Measurements from ENCODE around the gene RNF207. TPM values are rescaled to one million over a fixed set of nuclear protein-coding genes. Genes with fewer than 3 reads are reported as not detected.

RNF207 gene
- total RNA-seq, 1 donor from 2014 or later: 5.6 TPM

- Mint-ChIP-seq H3K4me3 (ENCODE audit: unreplicated experiment) (no peak overlapping the region), H3K36me3 (ENCODE audit: unreplicated experiment) (no peaks in the 10 kb centered on the region), H3K27me3 (ENCODE audit: unreplicated experiment) (peaks cover 6% of the 10 kb centered on the region), H3K27ac (ENCODE audit: unreplicated experiment) (no peak overlapping the region), H3K9me3 (ENCODE audit: unreplicated experiment) (no peaks in the 10 kb centered on the region), H3K4me1 (ENCODE audit: low read depth, unreplicated experiment) (peaks cover 9% of the 10 kb centered on the region)
- no peak for TF ChIP-seq CTCF (IDR thresholded peaks at IDR 0.05; ENCODE audit: partially characterized antibody, unreplicated experiment)
- DNase-seq: no peak
Observed at GRCh38 chr1:6168947-6169586, 36.9 kb upstream of the RNF207 start.

- Mint-ChIP-seq H3K4me1 (ENCODE audit: low read depth, unreplicated experiment) (peaks cover 3% of the 10 kb centered on the region), H3K27ac (ENCODE audit: unreplicated experiment) (no peak overlapping the region)
- TF ChIP-seq CTCF (IDR thresholded peaks at IDR 0.05; ENCODE audit: partially characterized antibody, unreplicated experiment): no peak
Observed at GRCh38 chr1:6170116-6170741, 35.7 kb upstream of the RNF207 start.

GRCh38 chr1:6170742-6171201 is 35.1 kb upstream of the RNF207 start:
- TF ChIP-seq CTCF (IDR thresholded peaks at IDR 0.05; ENCODE audit: partially characterized antibody, unreplicated experiment): no peak
- H3K27ac Mint-ChIP-seq (ENCODE audit: unreplicated experiment): no peak overlapping the region
- no peak for DNase-seq
- no peaks in the 10 kb centered on the region for H3K36me3 Mint-ChIP-seq (ENCODE audit: unreplicated experiment)
- peaks cover 4% of the 10 kb centered on the region for H3K27me3 Mint-ChIP-seq (ENCODE audit: unreplicated experiment)
- no peaks in the 10 kb centered on the region for H3K9me3 Mint-ChIP-seq (ENCODE audit: unreplicated experiment)
- H3K4me3 Mint-ChIP-seq (ENCODE audit: unreplicated experiment): no peak overlapping the region
- peaks cover 3% of the 10 kb centered on the region for H3K4me1 Mint-ChIP-seq (ENCODE audit: low read depth, unreplicated experiment)

More at GRCh38 chr1:6170116-6170741, 35.7 kb upstream of the RNF207 start:
- Mint-ChIP-seq H3K4me3 (ENCODE audit: unreplicated experiment) (no peak overlapping the region), H3K36me3 (ENCODE audit: unreplicated experiment) (no peaks in the 10 kb centered on the region), H3K27me3 (ENCODE audit: unreplicated experiment) (peaks cover 4% of the 10 kb centered on the region), H3K9me3 (ENCODE audit: unreplicated experiment) (no peaks in the 10 kb centered on the region)
- no peak for DNase-seq

GRCh38 chr1:6171548-6172124 is 34.3 kb upstream of the RNF207 start:
- Mint-ChIP-seq H3K27ac (ENCODE audit: unreplicated experiment) (no peak overlapping the region), H3K4me3 (ENCODE audit: unreplicated experiment) (no peak overlapping the region), H3K4me1 (ENCODE audit: low read depth, unreplicated experiment) (peaks cover 3% of the 10 kb centered on the region), H3K36me3 (ENCODE audit: unreplicated experiment) (no peaks in the 10 kb centered on the region), H3K27me3 (ENCODE audit: unreplicated experiment) (peaks cover 4% of the 10 kb centered on the region), H3K9me3 (ENCODE audit: unreplicated experiment) (no peaks in the 10 kb centered on the region)
- peak; percentile 69 for DNase-seq
- no peak for TF ChIP-seq CTCF (IDR thresholded peaks at IDR 0.05; ENCODE audit: partially characterized antibody, unreplicated experiment)

GRCh38 chr1:6172549-6172948 is 33.4 kb upstream of the RNF207 start:
- no peak overlapping the region for H3K27ac Mint-ChIP-seq (ENCODE audit: unreplicated experiment)
- peaks cover 3% of the 10 kb centered on the region for H3K9me3 Mint-ChIP-seq (ENCODE audit: unreplicated experiment)
- H3K4me3 Mint-ChIP-seq (ENCODE audit: unreplicated experiment): no peak overlapping the region

More at GRCh38 chr1:6172549-6172948, 33.4 kb upstream of the RNF207 start:
- H3K27me3 Mint-ChIP-seq (ENCODE audit: unreplicated experiment): peaks cover 7% of the 10 kb centered on the region
- no peak for DNase-seq
- H3K36me3 Mint-ChIP-seq (ENCODE audit: unreplicated experiment): peaks cover 4% of the 10 kb centered on the region
- peaks cover 3% of the 10 kb centered on the region for H3K4me1 Mint-ChIP-seq (ENCODE audit: low read depth, unreplicated experiment)
- TF ChIP-seq CTCF (IDR thresholded peaks at IDR 0.05; ENCODE audit: partially characterized antibody, unreplicated experiment): no peak

Data from glutamatergic neuron (in vitro differentiated cells).